Uterus (tissue), 4 donors: ENCODE measurements around the gene ASAP3. TPM values are rescaled to one million over a fixed set of nuclear protein-coding genes. Genes with fewer than 3 reads are reported as not detected.

Source experiments
- DNase-seq, 2 donors: peaks; one replicate each; pipeline ENCODE4 v3.0.0-alpha.2; 2019 to 2020
- H3K27ac ChIP-seq, 2 donors: fragments of 200-600 bp; sonication (generic); 1 replicate in 1 of 2; 2 replicates in 1 of 2; pipeline ENCODE4 v1.5.1; 2016 to 2018
- H3K27me3 ChIP-seq, 2 donors: fragments of 200-600 bp; sonication (generic); one replicate each; pipeline ENCODE4 v1.5.1; 2018 to 2019; ENCODE audit warnings: control low read depth in 1 of 2
- H3K36me3 ChIP-seq, 2 donors: fragments of 200-600 bp; sonication (generic); one replicate each; pipeline ENCODE4 v1.5.1; 2019; ENCODE audit warnings: control low read depth in 1 of 2
- H3K4me1 ChIP-seq, 2 donors: fragments of 200-600 bp; sonication (generic); one replicate each; pipeline ENCODE4 v1.5.1; 2018 to 2019; ENCODE audit warnings: control low read depth in 1 of 2
- H3K4me3 ChIP-seq, 2 donors: fragments of 200-600 bp; sonication (generic); 1 replicate in 1 of 2; 2 replicates in 1 of 2; pipeline ENCODE4 v1.5.1; 2018 to 2019; ENCODE audit warnings: mild to moderate bottlenecking in 1 of 2
- H3K9me3 ChIP-seq, 2 donors: fragments of 200-600 bp; sonication (generic); one replicate each; pipeline ENCODE4 v1.5.1; 2019; ENCODE audit warnings: control low read depth in 1 of 2
- CTCF ChIP-seq, 4 experiments: fragments of 200-600 bp in 2 of 4; fragments of 450-650 bp in 2 of 4; sonication (generic) in 2 of 4; IDR thresholded peaks; one replicate each; pipeline ENCODE4 v1.5.1; 2016 to 2019; ENCODE audit warnings: antibody characterized with exemption in 4 of 4, mild to moderate bottlenecking in 2 of 4, moderate library complexity in 1 of 4
- POLR2A ChIP-seq, 2 donors: fragments of 450-650 bp; IDR thresholded peaks; one replicate each; pipeline ENCODE4 v1.6.1; 2016; ENCODE audit warnings: antibody characterized with exemption in 2 of 2, mild to moderate bottlenecking in 1 of 2, moderate library complexity in 1 of 2
- intact Hi-C: fragments of 100-400 bp; cut with DNase I; formaldehyde crosslinking; loops from one replicate; pipeline ENCODE4 v1.15.1; 2023; ENCODE audit warnings: low total_unique reads
- total RNA-seq, 4 donors: library from RNA; depleted of rRNA in 3 of 4; stranded (reverse); fragments of >200 nt in 3 of 4; gene quantifications; one replicate each; pipeline versions ENCODE4 v1.1.0 to v1.2.4, GENCODE V29; 2014 to 2023
- donor health status: DM: yes; HTN: yes; CAD: no.

ASAP3 gene
- total RNA-seq, 4 donors from 2014 or later = 48.4 to 87.7 (median 68.2) TPM

- Histone ChIP-seq H3K4me1 (peaks cover 0 to 5% of the 10 kb centered on the region in 2 donors), H3K4me3 (no peak overlapping the region), H3K27me3 (no peaks in the 10 kb centered on the region), H3K36me3 (no peaks in the 10 kb centered on the region), H3K9me3 (no peaks in the 10 kb centered on the region), H3K27ac (peak overlapping the region in 1 of 2 donors; percentile 35)
- no peak for DNase-seq
- intact Hi-C loops = no loop called here
- TF ChIP-seq POLR2A (IDR thresholded peaks at IDR 0.05) (no peak), CTCF (IDR thresholded peaks at IDR 0.05) (no peak)
Observed at GRCh38 chr1:23401313-23401712, 82.7 kb downstream of the ASAP3 start.

GRCh38 chr1:23400324-23401114 lies 83.5 kb downstream of the ASAP3 start:
- Histone ChIP-seq H3K27me3 (no peaks in the 10 kb centered on the region), H3K36me3 (no peaks in the 10 kb centered on the region), H3K4me3 (no peak overlapping the region), H3K9me3 (no peaks in the 10 kb centered on the region), H3K27ac (peak overlapping the region in 1 of 2 donors; percentile 35), H3K4me1 (peaks cover 0 to 5% of the 10 kb centered on the region in 2 donors)
- TF ChIP-seq POLR2A (IDR thresholded peaks at IDR 0.05) (no peak), CTCF (IDR thresholded peaks at IDR 0.05) (no peak)
- intact Hi-C loops = no loop called here
- DNase-seq = peak; percentile 55 to 60

- no peaks in the 10 kb centered on the region for H3K9me3 ChIP-seq
- no peaks in the 10 kb centered on the region for H3K36me3 ChIP-seq
- intact Hi-C loops = no loop called here
- TF ChIP-seq CTCF (IDR thresholded peaks at IDR 0.05) (no peak), POLR2A (IDR thresholded peaks at IDR 0.05) (no peak)
- peaks cover 0 to 7% of the 10 kb centered on the region in 2 donors for H3K4me1 ChIP-seq
- H3K27ac ChIP-seq = no peak overlapping the region
- no peak overlapping the region for H3K4me3 ChIP-seq
- no peak for DNase-seq
- no peaks in the 10 kb centered on the region for H3K27me3 ChIP-seq
Observed at GRCh38 chr1:23399229-23399628, 84.8 kb downstream of the ASAP3 start.

- H3K4me3 ChIP-seq = no peak overlapping the region
- DNase-seq = no peak
- H3K27me3 ChIP-seq = no peaks in the 10 kb centered on the region
- H3K27ac ChIP-seq = no peak overlapping the region
- H3K36me3 ChIP-seq = no peaks in the 10 kb centered on the region
- H3K9me3 ChIP-seq = no peaks in the 10 kb centered on the region
- peaks cover 0 to 6% of the 10 kb centered on the region in 2 donors for H3K4me1 ChIP-seq
- no peak for TF ChIP-seq POLR2A (IDR thresholded peaks at IDR 0.05)
- no peak for TF ChIP-seq CTCF (IDR thresholded peaks at IDR 0.05)
- intact Hi-C loops = no loop called here
Observed at GRCh38 chr1:23397908-23398307, 86.1 kb downstream of the ASAP3 start.

- Histone ChIP-seq H3K4me1 (peaks cover 0 to 6% of the 10 kb centered on the region in 2 donors), H3K4me3 (no peak overlapping the region), H3K9me3 (no peaks in the 10 kb centered on the region), H3K27me3 (no peaks in the 10 kb centered on the region), H3K27ac (peak overlapping the region; percentile 10 to 84), H3K36me3 (no peaks in the 10 kb centered on the region)
- DNase-seq = no peak
- no peak for TF ChIP-seq POLR2A (IDR thresholded peaks at IDR 0.05)
- TF ChIP-seq CTCF (IDR thresholded peaks at IDR 0.05) = no peak
- intact Hi-C loops = no loop called here
Observed at GRCh38 chr1:23396380-23396779, 87.6 kb downstream of the ASAP3 start.
